ACC112 (cell line): ENCODE results near the gene PAGE2.
"Not testable (repeated sequence)": the region's sequence is repeated elsewhere in the genome, so short reads cannot be mapped to it uniquely, and the experiment has no call there.

Experiments
- H2AFZ ChIP-seq: fragments of 200-600 bp; sonication (generic); one replicate; pipeline ENCODE4 v1.6.0; 2017; ENCODE audit warnings: antibody characterized with exemption, low read length; ENCODE audit not compliant: unreplicated experiment
- H3K27ac ChIP-seq: fragments of 200-600 bp; sonication (generic); 2 replicates; pipeline ENCODE4 v1.5.1; 2014; ENCODE audit warnings: low read depth, mild to moderate bottlenecking, antibody characterized with exemption, low read length, moderate library complexity
- H3K27me3 ChIP-seq: fragments of 200-600 bp; sonication (generic); 2 replicates; pipeline ENCODE4 v1.6.1; 2014; ENCODE audit warnings: mild to moderate bottlenecking, antibody characterized with exemption, low read length, moderate library complexity, mixed read lengths; ENCODE audit not compliant: insufficient read depth
- H3K36me3 ChIP-seq: fragments of 200-600 bp; sonication (generic); 2 replicates; pipeline ENCODE4 v1.6.1; 2016; ENCODE audit warnings: mild to moderate bottlenecking, antibody characterized with exemption, low read length, moderate library complexity, mixed read lengths; ENCODE audit not compliant: insufficient read depth
- H3K4me1 ChIP-seq: fragments of 200-600 bp; sonication (generic); one replicate; pipeline ENCODE4 v1.6.1; 2016; ENCODE audit warnings: low read length, mixed read lengths; ENCODE audit not compliant: insufficient read depth, unreplicated experiment, control insufficient read depth
- H3K4me3 ChIP-seq: fragments of 200-600 bp; sonication (generic); 2 replicates; pipeline ENCODE4 v1.5.1; 2014; ENCODE audit warnings: mild to moderate bottlenecking, low read depth, low read length
- H3K79me2 ChIP-seq: fragments of 200-600 bp; sonication (generic); one replicate; pipeline ENCODE4 v1.6.0; 2016; ENCODE audit warnings: low read length; ENCODE audit not compliant: control insufficient read depth, unreplicated experiment, insufficient read depth

The PAGE2 gene

DNA sequence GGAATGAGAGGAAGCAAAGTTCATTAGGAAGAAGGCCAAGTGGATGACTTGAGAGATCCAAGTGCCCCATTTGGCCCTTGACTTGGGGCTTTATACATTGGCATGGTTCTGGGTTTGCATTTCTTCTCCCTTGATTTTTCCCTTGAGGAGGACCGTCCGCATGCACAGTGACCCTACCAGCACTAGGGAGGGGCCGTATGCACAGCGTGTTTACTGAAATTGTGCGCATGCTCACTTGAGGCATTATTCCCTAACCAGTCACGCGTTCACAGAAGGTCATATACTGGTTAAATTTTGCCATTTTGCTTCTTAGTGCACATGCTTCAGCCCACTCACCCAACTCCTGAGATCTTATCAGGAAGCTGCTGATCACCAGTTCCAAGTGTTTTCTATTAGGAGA, 35.1 kb downstream of the PAGE2 start:
- Histone ChIP-seq H3K27ac (no peak overlapping the region), H2AFZ (no peak overlapping the region), H3K4me1 (peaks cover 3% of the 10 kb centered on the region), H3K4me3 (no peak overlapping the region), H3K36me3 (no peaks in the 10 kb centered on the region), H3K27me3 (no peaks in the 10 kb centered on the region), H3K79me2 (no peaks in the 10 kb centered on the region)

DNA sequence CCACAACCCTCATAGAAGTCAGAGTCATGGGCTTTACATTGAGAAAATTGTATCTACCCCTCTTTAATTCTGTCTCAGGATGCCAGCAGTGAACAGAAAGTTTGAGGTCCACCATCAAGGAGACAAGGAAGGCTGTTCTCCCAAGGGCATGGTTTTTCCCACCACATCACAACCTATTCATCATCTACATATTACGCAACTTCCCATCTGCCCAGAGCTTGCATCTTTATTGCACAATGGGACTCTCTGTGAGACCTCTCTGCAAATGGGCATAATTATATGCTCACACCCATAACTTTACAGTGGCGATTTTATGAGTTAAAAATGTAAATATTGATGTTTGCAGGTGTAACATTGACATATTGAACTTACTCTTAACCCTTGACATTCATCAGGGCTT, 38.9 kb downstream of the PAGE2 start:
- Histone ChIP-seq H3K27me3 (no peaks in the 10 kb centered on the region), H3K4me3 (no peak overlapping the region), H2AFZ (no peak overlapping the region), H3K4me1 (no peaks in the 10 kb centered on the region), H3K79me2 (no peaks in the 10 kb centered on the region), H3K27ac (no peak overlapping the region), H3K36me3 (no peaks in the 10 kb centered on the region)

DNA sequence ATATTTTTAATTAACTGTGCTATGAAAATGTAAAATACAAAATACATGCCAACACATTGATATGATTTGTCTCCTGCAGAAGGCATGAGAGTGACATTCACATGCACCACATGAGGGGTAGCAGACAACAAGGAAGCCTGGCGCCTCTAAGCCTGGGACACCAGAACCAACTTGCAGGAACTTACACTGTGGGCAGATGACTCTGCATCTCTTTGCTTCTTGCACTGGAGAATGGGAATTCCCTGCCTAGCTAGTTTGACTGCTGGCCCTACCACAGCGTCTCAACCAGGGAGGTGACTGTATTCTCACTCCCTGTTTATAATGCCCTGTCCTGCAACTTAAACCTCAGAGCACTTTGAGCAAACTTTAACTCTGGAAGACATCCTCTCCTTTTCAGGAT, 40.5 kb downstream of the PAGE2 start:
- H3K4me1 ChIP-seq: no peaks in the 10 kb centered on the region
- no peak overlapping the region for H3K4me3 ChIP-seq
- H3K27ac ChIP-seq: no peak overlapping the region
- H3K79me2 ChIP-seq: no peaks in the 10 kb centered on the region
- H3K27me3 ChIP-seq: no peaks in the 10 kb centered on the region
- no peaks in the 10 kb centered on the region for H3K36me3 ChIP-seq
- H2AFZ ChIP-seq: no peak overlapping the region

- Histone ChIP-seq H3K79me2 (no peaks in the 10 kb centered on the region), H3K27me3 (no peaks in the 10 kb centered on the region), H3K4me1 (no peaks in the 10 kb centered on the region), H2AFZ (no peak overlapping the region), H3K36me3 (no peaks in the 10 kb centered on the region), H3K27ac (no peak overlapping the region), H3K4me3 (no peak overlapping the region)
Observed at GRCh38 chrX:55130481-55130880, 41.7 kb downstream of the PAGE2 start.

DNA sequence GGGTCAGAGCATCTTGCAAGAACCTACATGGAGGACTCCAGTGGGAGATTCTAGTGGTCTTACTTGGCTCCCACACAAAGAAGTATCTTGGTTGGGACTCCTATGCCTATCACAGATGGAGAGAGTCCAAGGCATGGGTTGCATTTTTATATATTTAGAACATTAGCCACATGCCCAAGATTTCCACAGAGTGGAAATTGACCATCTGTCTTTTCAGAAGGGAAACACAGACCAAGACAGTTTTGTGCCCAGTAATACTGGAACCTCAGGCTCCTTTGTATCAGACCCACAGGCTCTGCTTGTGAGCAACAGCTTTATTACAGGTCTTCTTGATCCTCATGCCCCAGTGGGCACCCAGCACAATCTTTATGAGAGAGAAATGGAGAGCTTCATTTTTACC, 43.6 kb downstream of the PAGE2 start:
- Histone ChIP-seq H3K79me2 (no peaks in the 10 kb centered on the region), H2AFZ (no peak overlapping the region), H3K36me3 (no peaks in the 10 kb centered on the region), H3K27ac (no peak overlapping the region), H3K27me3 (no peaks in the 10 kb centered on the region), H3K4me1 (no peaks in the 10 kb centered on the region), H3K4me3 (no peak overlapping the region)

DNA sequence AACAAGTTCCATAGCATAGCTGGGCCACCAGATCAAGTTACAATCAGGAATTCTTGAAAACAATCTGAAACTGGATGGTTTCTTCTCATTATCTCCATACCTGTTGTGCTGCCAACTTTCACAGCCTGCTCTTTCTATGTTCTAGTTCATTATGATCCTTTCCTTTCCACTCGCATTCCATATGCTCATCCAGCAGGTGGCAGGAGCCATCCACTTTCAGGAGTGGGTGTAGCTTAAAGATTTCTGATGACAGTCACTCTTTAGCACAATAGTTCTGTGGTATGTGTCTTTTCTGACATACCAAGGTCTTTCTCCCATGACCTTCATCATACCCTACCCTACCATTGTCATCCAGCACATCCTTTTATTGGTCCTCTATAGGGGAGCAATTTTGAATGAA, 46.4 kb downstream of the PAGE2 start:
- Histone ChIP-seq H2AFZ (no peak overlapping the region), H3K36me3 (no peaks in the 10 kb centered on the region), H3K4me1 (no peaks in the 10 kb centered on the region), H3K79me2 (no peaks in the 10 kb centered on the region), H3K27ac (no peak overlapping the region), H3K4me3 (no peak overlapping the region), H3K27me3 (no peaks in the 10 kb centered on the region)

DNA sequence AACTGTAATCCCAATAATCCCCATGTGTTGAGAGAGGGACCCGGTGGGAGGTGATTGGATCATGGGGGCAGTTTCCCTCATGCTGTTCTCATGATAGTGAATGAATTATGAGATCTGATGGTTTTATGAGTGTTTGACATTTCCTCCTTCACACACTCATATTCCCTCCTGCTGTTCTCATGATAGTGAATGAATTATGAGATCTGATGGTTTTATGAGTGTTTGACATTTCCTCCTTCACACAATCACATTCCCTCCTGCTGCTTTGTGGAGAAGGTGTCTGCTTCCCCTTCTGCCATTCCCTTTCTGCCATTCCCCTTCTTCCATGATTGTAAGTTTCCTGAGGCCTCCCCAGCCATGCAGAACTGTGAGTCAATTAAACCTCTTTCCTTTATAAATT, 52.0 kb downstream of the PAGE2 start:
- H3K4me1 ChIP-seq, H3K27ac ChIP-seq, H3K79me2 ChIP-seq: not testable (repeated sequence)

More for the DNA sequence above, 52.0 kb downstream of the PAGE2 start:
- H2AFZ ChIP-seq, H3K4me3 ChIP-seq, H3K27me3 ChIP-seq, H3K36me3 ChIP-seq: not testable (repeated sequence)
